HFF-Myc (cell line): Measurements from ENCODE around the gene MCM6.
"Not testable (repeated sequence)": the region's sequence is repeated elsewhere in the genome, so short reads cannot be mapped to it uniquely, and the experiment has no call there.

ENCODE experiments used
- DNase-seq: peaks from one replicate; pipeline ENCODE4 v3.0.0-alpha.2; 2011; ENCODE audit warnings: low read depth; ENCODE audit errors: extremely low read depth
- H3K4me3 ChIP-seq: replicated peaks from 2 replicates; pipeline ENCODE4 v1.5.1; 2011; ENCODE audit warnings: low read depth, mild to moderate bottlenecking, control low read depth, low read length
- CTCF ChIP-seq: IDR thresholded peaks from 2 replicates; pipeline ENCODE4 v1.5.1; 2012; ENCODE audit warnings: mild to moderate bottlenecking, low read depth, low read length, control low read depth; ENCODE audit errors: missing control alignments

Gene MCM6

GRCh38 chr2:135797497-135798274 lies 78.6 kb downstream of the MCM6 start:
- H3K4me3 ChIP-seq: no peak overlapping the region
- peak; percentile 97 for TF ChIP-seq CTCF
- peak; percentile 47 for DNase-seq

GRCh38 chr2:135796606-135797005 lies 79.6 kb downstream of the MCM6 start:
- no peak overlapping the region for H3K4me3 ChIP-seq
- TF ChIP-seq CTCF: no peak
- no peak for DNase-seq

- not testable (repeated sequence) for DNase-seq, H3K4me3 ChIP-seq
- peak; percentile 13 for TF ChIP-seq CTCF
Measured at GRCh38 chr2:135795641-135796040, 80.6 kb downstream of the MCM6 start.

GRCh38 chr2:135792401-135793150 lies 83.7 kb downstream of the MCM6 start:
- H3K4me3 ChIP-seq: no peak overlapping the region
- TF ChIP-seq CTCF: no peak
- no peak for DNase-seq

GRCh38 chr2:135791418-135792190 lies 84.6 kb downstream of the MCM6 start:
- DNase-seq: no peak
- H3K4me3 ChIP-seq: no peak overlapping the region
- TF ChIP-seq CTCF: no peak

- H3K4me3 ChIP-seq: no peak overlapping the region
- DNase-seq: no peak
- TF ChIP-seq CTCF: no peak
Measured at GRCh38 chr2:135790423-135790822, 85.8 kb downstream of the MCM6 start.
